ENCODE measurements around the gene KCNN2.

KCNN2 gene

DNA sequence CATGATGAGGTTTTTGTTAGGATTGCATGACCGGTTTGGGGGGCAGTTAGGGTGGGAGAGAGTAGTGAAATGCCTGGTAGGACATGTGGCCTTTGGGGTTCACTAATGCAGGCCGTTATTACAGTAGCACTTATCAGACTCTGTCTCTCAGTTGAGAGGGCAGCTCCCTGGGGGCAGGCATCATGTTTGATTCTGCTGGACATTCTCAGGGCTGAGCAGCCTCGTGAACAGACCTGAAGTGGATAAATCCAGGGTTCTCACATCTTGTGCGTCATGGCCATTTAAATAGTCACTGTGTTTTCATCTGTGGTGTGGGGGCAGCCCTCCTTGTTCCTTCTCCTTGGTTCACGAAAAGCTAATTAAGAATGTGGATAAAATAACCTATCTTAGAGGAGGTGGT, 18.9 kb downstream of the KCNN2 start:
- H3K36me3 Mint-ChIP-seq (ENCODE audit: low read depth): no peaks in the 10 kb centered on the region
- TF ChIP-seq, protein P1, sequence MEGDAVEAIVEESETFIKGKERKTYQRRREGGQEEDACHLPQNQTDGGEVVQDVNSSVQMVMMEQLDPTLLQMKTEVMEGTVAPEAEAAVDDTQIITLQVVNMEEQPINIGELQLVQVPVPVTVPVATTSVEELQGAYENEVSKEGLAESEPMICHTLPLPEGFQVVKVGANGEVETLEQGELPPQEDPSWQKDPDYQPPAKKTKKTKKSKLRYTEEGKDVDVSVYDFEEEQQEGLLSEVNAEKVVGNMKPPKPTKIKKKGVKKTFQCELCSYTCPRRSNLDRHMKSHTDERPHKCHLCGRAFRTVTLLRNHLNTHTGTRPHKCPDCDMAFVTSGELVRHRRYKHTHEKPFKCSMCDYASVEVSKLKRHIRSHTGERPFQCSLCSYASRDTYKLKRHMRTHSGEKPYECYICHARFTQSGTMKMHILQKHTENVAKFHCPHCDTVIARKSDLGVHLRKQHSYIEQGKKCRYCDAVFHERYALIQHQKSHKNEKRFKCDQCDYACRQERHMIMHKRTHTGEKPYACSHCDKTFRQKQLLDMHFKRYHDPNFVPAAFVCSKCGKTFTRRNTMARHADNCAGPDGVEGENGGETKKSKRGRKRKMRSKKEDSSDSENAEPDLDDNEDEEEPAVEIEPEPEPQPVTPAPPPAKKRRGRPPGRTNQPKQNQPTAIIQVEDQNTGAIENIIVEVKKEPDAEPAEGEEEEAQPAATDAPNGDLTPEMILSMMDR (IDR thresholded peaks at IDR 0.05; ENCODE audit: unreplicated experiment in 3 of 3): no peak
- no peaks in the 10 kb centered on the region for H3K4me1 Mint-ChIP-seq
- H3K27ac Mint-ChIP-seq: no peak overlapping the region
- H3K4me3 Mint-ChIP-seq: no peak overlapping the region
- H3K27me3 Mint-ChIP-seq (ENCODE audit: low read depth): no peaks in the 10 kb centered on the region
- H3K9me3 Mint-ChIP-seq: no peaks in the 10 kb centered on the region

DNA sequence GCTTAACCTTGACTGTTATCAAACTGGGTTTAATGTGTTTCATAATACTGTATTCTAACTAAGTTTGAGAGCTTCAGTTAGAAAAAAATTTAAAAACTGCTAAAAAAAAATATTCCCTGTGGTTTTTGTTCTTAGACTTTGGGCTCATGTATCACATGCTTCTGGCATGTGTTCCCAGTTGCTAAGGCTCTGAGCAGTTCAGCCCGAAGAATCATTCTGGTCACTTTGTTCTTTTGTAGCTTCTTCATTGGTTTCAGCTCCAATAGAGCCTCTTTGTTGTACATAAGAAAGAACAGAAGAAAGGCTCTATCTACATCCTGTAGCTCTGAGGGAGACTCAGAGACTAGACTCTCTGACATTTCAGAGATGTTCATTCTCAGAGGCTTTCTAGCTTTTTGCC, 25.6 kb downstream of the KCNN2 start:
- Mint-ChIP-seq H3K27me3 (ENCODE audit: low read depth) (no peaks in the 10 kb centered on the region), H3K4me3 (no peak overlapping the region), H3K9me3 (no peaks in the 10 kb centered on the region), H3K4me1 (no peaks in the 10 kb centered on the region), H3K36me3 (ENCODE audit: low read depth) (no peaks in the 10 kb centered on the region), H3K27ac (no peak overlapping the region)
- TF ChIP-seq, protein P1 (IDR thresholded peaks at IDR 0.05; ENCODE audit: unreplicated experiment in 3 of 3): no peak

DNA sequence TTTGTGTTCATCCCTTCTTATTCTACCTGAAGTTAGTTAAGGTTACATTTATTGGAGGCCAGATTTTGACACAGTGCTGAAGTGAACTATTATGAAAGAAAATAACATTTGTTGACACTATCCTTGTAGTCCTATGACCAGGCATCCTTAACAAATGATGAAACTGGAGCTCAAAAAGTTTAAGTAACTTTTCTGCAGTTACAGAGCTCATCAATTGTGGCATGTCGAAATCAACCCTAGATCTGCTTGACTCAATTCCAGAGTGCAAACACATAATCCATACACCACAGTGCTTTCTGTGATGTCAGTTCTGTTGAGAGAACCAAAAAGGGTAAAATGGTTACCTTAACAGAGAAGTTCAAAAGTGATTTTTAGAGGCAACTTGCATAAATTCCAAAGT, 28.6 kb downstream of the KCNN2 start:
- Mint-ChIP-seq H3K27ac (no peak overlapping the region), H3K27me3 (ENCODE audit: low read depth) (no peaks in the 10 kb centered on the region), H3K4me3 (no peak overlapping the region), H3K36me3 (ENCODE audit: low read depth) (no peaks in the 10 kb centered on the region), H3K4me1 (no peaks in the 10 kb centered on the region), H3K9me3 (no peaks in the 10 kb centered on the region)
- TF ChIP-seq, protein P1 (IDR thresholded peaks at IDR 0.05; ENCODE audit: unreplicated experiment in 3 of 3): no peak

DNA sequence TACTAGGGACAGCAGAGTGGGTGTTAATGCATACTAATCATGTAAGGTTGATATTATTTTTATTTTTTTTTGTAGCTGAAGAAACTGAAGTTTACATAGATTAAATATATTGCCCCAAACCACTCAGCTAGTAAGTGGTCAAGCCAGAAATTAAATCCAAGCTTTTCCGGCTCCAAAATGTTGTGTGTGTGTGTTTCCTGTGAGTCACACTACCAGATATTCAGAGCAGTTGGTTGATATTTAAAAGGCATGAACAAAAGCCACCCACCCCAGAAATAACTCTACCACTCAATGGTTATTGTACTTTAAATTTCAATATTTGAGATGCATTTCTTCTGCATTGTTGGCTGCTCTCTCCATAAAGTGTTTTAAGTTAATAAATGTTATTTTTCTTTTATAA, 29.5 kb downstream of the KCNN2 start:
- Mint-ChIP-seq H3K36me3 (ENCODE audit: low read depth) (no peaks in the 10 kb centered on the region), H3K27me3 (ENCODE audit: low read depth) (no peaks in the 10 kb centered on the region), H3K27ac (no peak overlapping the region), H3K9me3 (no peaks in the 10 kb centered on the region), H3K4me1 (no peaks in the 10 kb centered on the region), H3K4me3 (no peak overlapping the region)
- TF ChIP-seq, protein P1 (IDR thresholded peaks at IDR 0.05; ENCODE audit: unreplicated experiment in 3 of 3): no peak

DNA sequence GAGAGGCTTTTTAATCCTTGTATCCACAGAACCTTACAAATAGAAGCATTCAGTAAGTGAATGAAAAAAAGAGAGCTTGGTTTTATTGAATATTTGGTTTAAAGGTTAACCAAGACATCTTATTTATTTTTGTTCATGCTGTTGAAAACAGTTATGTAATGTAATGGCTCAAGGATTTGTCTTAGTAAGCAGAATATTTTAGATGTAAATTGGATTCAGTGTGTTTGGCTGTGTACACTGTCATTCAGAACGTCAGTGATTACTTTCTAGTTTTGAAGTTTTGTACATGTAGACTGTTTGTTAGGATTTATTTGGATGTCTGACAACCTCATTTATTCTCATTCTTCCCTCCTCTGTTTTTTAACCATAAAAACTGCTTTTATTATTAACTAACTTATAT, 31.3 kb downstream of the KCNN2 start:
- H3K36me3 Mint-ChIP-seq (ENCODE audit: low read depth): no peaks in the 10 kb centered on the region
- H3K27ac Mint-ChIP-seq: no peak overlapping the region
- no peak overlapping the region for H3K4me3 Mint-ChIP-seq
- H3K27me3 Mint-ChIP-seq (ENCODE audit: low read depth): no peaks in the 10 kb centered on the region
- TF ChIP-seq, protein P1 (IDR thresholded peaks at IDR 0.05; ENCODE audit: unreplicated experiment in 3 of 3): no peak
- H3K4me1 Mint-ChIP-seq: no peaks in the 10 kb centered on the region
- no peaks in the 10 kb centered on the region for H3K9me3 Mint-ChIP-seq

DNA sequence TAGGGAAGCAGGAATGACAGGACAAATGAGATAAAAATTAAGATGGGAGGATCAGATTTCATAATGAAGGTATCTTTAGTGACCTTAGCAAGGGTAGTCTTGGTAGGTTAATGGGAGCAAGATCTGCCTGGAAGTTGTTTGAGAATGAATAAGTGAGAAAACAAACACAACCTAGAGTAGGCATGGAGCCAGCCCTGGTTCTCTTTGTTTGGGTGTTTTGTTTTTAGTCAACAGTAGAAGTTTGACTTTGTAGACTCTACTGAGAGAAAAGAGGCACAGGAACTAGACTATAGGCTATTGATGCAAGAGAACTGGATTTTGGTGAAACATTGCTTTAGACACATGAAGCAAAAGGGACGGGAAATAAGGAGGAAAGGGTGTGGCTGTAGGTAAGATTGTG, 40.3 kb downstream of the KCNN2 start:
- H3K9me3 Mint-ChIP-seq: peaks cover 11% of the 10 kb centered on the region
- no peak overlapping the region for H3K27ac Mint-ChIP-seq
- H3K4me3 Mint-ChIP-seq: no peak overlapping the region
- no peaks in the 10 kb centered on the region for H3K4me1 Mint-ChIP-seq
- H3K27me3 Mint-ChIP-seq (ENCODE audit: low read depth): no peaks in the 10 kb centered on the region
- H3K36me3 Mint-ChIP-seq (ENCODE audit: low read depth): no peaks in the 10 kb centered on the region
- TF ChIP-seq, protein P1 (IDR thresholded peaks at IDR 0.05; ENCODE audit: unreplicated experiment in 3 of 3): no peak

Measured in nephron (organoid).